22Rv1 (cell line): Measurements from ENCODE around the gene BAZ2B.

Source experiments
- CTCF ChIP-seq: fragments of 450-650 bp; IDR thresholded peaks from 2 replicates; pipeline ENCODE4 v1.5.1; 2017; ENCODE audit warnings: mild to moderate bottlenecking
- ZFX ChIP-seq: fragments of 450-650 bp; IDR thresholded peaks from 2 replicates; pipeline ENCODE4 v1.6.1; 2017; ENCODE audit warnings: antibody characterized with exemption, borderline replicate concordance

- TF ChIP-seq CTCF = no peak
- TF ChIP-seq ZFX = no peak
Measured at GRCh38 chr2:159551806-159552205, 64.5 kb downstream of the BAZ2B start.
